Tibial artery (tissue), 4 donors: ENCODE data around the gene ANKRD39.

Source experiments
- DNase-seq, 2 donors: peaks; one replicate each; pipeline ENCODE4 v3.0.0-alpha.2; 2019
- H3K27ac ChIP-seq, 2 donors: fragments of 200-600 bp; sonication (generic) in 1 of 2; 1 replicate in 1 of 2; 2 replicates in 1 of 2; pipeline ENCODE4 v1.5.1; 2018 to 2019; ENCODE audit warnings: mild to moderate bottlenecking in 1 of 2
- H3K27me3 ChIP-seq, 2 donors: fragments of 200-600 bp; sonication (generic) in 1 of 2; one replicate each; pipeline versions ENCODE4 v1.5.1 to v1.6.0; 2016 to 2019
- H3K36me3 ChIP-seq, 3 donors: fragments of 200-600 bp; sonication (generic) in 2 of 3; one replicate each; pipeline ENCODE4 v1.5.1; 2016 to 2019; ENCODE audit warnings: mild to moderate bottlenecking in 2 of 3
- H3K4me1 ChIP-seq, 4 donors: fragments of 200-600 bp; sonication (generic) in 2 of 4; 1 replicate in 3 of 4; 2 replicates in 1 of 4; pipeline ENCODE4 v1.5.1; 2016 to 2019
- H3K4me3 ChIP-seq, 2 donors: fragments of 200-600 bp; sonication (generic) in 1 of 2; 1 replicate in 1 of 2; 2 replicates in 1 of 2; pipeline ENCODE4 v1.5.1; 2018 to 2019; ENCODE audit warnings: mild to moderate bottlenecking in 2 of 2
- H3K9me3 ChIP-seq, 3 donors: fragments of 200-600 bp; sonication (generic) in 1 of 3; one replicate each; pipeline ENCODE4 v1.5.1; 2016 to 2019
- intact Hi-C: fragments of 100-400 bp; cut with DNase I; formaldehyde crosslinking; loops from one replicate; pipeline ENCODE4 v1.15.0; 2023; ENCODE audit warnings: low total_unique reads
- TF ChIP-seq, protein P1 (sequence below), 2 experiments: fragments of 200-600 bp in 1 of 2; fragments of 450-650 bp in 1 of 2; IDR thresholded peaks; one replicate each; pipeline ENCODE4 v1.5.1; 2017 to 2019; ENCODE audit warnings: antibody characterized with exemption in 2 of 2, mild to moderate bottlenecking in 1 of 2, moderate library complexity in 1 of 2

ANKRD39 gene

DNA sequence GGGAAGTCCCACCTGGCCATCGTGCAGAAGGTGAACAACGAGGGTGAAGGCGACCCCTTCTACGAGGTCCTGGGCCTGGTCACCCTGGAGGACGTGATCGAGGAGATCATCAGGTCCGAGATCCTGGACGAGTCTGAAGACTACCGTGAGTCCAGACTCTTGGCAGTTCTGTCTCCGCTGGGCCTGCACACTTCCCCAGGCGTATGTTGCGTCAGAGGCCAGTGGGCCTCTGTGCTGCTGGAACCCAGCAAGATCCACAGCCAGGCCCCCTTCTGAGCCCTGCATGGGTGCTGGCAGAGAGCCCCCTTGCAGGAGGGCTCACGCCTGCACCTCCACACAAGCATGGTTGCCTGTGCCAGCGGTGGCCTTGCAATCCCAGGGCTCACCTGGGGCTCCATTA lies 32.8 kb downstream of the ANKRD39 start:
- H3K36me3 ChIP-seq, result peaks cover 50 to 69% (median 53%) of the 10 kb centered on the region in 3 donors
- no peak for DNase-seq
- intact Hi-C loops, result no loop called here

GRCh38 chr2:96824079-96824870 lies 33.5 kb downstream of the ANKRD39 start:
- Histone ChIP-seq H3K4me3 (no peak overlapping the region), H3K36me3 (peaks cover 43 to 61% (median 51%) of the 10 kb centered on the region in 3 donors), H3K27me3 (no peaks in the 10 kb centered on the region), H3K27ac (no peak overlapping the region), H3K4me1 (peaks cover 0 to 33% (median 14%) of the 10 kb centered on the region in 4 donors), H3K9me3 (no peaks in the 10 kb centered on the region)
- DNase-seq, result no peak
- TF ChIP-seq, protein P1, sequence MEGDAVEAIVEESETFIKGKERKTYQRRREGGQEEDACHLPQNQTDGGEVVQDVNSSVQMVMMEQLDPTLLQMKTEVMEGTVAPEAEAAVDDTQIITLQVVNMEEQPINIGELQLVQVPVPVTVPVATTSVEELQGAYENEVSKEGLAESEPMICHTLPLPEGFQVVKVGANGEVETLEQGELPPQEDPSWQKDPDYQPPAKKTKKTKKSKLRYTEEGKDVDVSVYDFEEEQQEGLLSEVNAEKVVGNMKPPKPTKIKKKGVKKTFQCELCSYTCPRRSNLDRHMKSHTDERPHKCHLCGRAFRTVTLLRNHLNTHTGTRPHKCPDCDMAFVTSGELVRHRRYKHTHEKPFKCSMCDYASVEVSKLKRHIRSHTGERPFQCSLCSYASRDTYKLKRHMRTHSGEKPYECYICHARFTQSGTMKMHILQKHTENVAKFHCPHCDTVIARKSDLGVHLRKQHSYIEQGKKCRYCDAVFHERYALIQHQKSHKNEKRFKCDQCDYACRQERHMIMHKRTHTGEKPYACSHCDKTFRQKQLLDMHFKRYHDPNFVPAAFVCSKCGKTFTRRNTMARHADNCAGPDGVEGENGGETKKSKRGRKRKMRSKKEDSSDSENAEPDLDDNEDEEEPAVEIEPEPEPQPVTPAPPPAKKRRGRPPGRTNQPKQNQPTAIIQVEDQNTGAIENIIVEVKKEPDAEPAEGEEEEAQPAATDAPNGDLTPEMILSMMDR (IDR thresholded peaks at IDR 0.05), result no peak
- intact Hi-C loops, result no loop called here

More for the DNA sequence above, 32.8 kb downstream of the ANKRD39 start:
- TF ChIP-seq, protein P1 (IDR thresholded peaks at IDR 0.05), result no peak
- Histone ChIP-seq H3K4me3 (no peak overlapping the region), H3K27me3 (no peaks in the 10 kb centered on the region), H3K27ac (no peak overlapping the region), H3K4me1 (peaks cover 0 to 25% (median 9%) of the 10 kb centered on the region in 4 donors), H3K9me3 (no peaks in the 10 kb centered on the region)

DNA sequence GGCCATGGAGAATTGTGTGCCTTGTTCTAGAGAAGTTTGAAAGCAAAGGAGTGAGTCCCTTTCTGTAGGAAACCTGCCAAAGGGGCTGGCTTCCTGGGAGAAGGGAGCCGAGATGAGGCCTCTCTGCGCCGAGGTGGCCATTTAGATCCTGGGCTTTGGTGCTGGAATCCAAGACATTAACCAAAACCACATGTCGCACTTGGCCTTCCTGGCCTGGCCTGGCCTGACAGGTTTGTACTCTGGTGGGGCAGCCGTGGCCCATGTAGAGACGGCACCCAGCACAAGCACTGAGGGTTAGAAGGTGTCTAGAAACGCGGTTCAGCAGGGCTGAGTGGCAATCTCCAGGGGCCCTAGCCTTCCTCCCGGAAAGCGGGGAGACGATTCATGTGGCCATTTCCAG lies 34.6 kb downstream of the ANKRD39 start:
- Histone ChIP-seq H3K4me1 (peaks cover 0 to 43% (median 24%) of the 10 kb centered on the region in 4 donors), H3K4me3 (no peak overlapping the region), H3K36me3 (peaks cover 32 to 53% (median 51%) of the 10 kb centered on the region in 3 donors), H3K27me3 (no peaks in the 10 kb centered on the region), H3K27ac (no peak overlapping the region), H3K9me3 (no peaks in the 10 kb centered on the region)
- TF ChIP-seq, protein P1 (IDR thresholded peaks at IDR 0.05), result no peak
- no peak for DNase-seq
- intact Hi-C loops, result no loop called here

DNA sequence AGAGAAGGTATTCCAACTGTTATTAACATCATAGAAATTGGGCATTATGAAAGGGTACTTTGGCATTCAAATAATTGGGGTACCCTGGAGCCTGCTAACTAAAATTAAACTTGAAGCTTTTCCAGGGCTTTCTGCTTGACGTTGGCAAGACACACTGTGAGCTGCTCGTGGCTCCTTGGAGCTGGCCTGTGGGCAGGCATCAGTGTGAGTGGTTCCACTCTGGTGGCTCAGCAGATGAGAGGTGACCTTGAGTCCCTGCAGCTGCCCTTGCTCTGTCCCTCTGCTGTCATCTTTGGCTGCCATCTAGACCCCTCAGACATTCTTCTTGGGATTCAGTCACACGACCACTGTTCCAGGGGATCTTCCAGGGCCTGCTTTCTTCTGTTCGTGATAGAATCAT lies 35.0 kb downstream of the ANKRD39 start:
- no peak overlapping the region for H3K27ac ChIP-seq
- H3K27me3 ChIP-seq, result no peaks in the 10 kb centered on the region
- H3K4me1 ChIP-seq, result peaks cover 0 to 48% (median 28%) of the 10 kb centered on the region in 4 donors
- intact Hi-C loops, result no loop called here
- DNase-seq, result no peak
- H3K36me3 ChIP-seq, result peaks cover 28 to 50% (median 46%) of the 10 kb centered on the region in 3 donors
- no peak overlapping the region for H3K4me3 ChIP-seq
- no peaks in the 10 kb centered on the region for H3K9me3 ChIP-seq
- TF ChIP-seq, protein P1 (IDR thresholded peaks at IDR 0.05), result no peak

- Histone ChIP-seq H3K4me1 (peaks cover 0 to 56% (median 37%) of the 10 kb centered on the region in 4 donors), H3K36me3 (peaks cover 12 to 35% (median 31%) of the 10 kb centered on the region in 3 donors), H3K4me3 (no peak overlapping the region), H3K9me3 (no peaks in the 10 kb centered on the region), H3K27me3 (no peaks in the 10 kb centered on the region), H3K27ac (no peak overlapping the region)
- intact Hi-C loops, result no loop called here
- TF ChIP-seq, protein P1 (IDR thresholded peaks at IDR 0.05), result no peak
- DNase-seq, result no peak
Measured at GRCh38 chr2:96821113-96821675, 36.6 kb downstream of the ANKRD39 start.
